ENCODE data around the gene STK25. TPM values are rescaled to one million over a fixed set of nuclear protein-coding genes. Genes with fewer than 3 reads are reported as not detected.
"Not testable (repeated sequence)": the region's sequence is repeated elsewhere in the genome, so short reads cannot be mapped to it uniquely, and the experiment has no call there.

Gene STK25
- total RNA-seq, 2 donors from 2014 or later = 94.5 to 173 TPM

DNA sequence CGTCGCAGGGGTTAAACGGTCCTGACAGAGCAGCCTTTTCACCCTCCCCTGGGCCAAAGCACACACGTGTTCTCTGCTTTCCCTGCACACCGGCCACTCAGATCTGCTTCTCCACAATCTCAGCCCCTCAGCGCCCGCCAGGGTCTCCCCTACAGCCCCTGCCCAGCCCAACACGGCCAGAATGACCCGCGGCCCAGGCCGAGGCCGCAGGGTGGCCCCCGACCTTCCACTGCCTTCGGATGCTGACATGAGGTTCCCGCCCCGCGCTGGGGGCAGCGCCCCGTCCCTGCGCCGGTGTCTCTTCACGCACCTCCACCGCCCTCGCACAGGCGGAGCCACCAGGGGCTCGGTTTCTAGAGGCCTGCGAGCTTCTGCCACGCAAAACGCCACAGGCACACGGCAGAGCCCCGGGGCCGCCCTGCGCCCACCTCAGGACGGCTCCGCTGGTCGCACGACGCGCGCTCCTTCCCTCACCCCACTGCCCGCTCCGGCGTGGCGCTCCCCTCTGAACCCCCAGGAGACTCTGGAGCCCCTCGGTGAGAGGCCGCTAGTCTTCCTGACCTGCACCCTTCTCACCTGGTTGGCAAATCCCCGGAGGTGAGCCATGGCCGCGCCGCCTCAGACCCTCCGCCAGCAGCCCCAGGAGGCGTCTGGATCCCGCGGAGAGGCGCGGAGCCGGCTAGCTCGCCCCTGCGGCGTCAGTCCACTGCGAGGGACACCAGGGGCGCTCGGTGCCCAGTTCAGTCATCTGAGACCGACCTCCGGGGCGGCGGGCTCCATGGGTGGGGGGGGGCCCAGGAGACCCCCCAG, 749 bp downstream of the STK25 start:
- TF ChIP-seq, protein P1, sequence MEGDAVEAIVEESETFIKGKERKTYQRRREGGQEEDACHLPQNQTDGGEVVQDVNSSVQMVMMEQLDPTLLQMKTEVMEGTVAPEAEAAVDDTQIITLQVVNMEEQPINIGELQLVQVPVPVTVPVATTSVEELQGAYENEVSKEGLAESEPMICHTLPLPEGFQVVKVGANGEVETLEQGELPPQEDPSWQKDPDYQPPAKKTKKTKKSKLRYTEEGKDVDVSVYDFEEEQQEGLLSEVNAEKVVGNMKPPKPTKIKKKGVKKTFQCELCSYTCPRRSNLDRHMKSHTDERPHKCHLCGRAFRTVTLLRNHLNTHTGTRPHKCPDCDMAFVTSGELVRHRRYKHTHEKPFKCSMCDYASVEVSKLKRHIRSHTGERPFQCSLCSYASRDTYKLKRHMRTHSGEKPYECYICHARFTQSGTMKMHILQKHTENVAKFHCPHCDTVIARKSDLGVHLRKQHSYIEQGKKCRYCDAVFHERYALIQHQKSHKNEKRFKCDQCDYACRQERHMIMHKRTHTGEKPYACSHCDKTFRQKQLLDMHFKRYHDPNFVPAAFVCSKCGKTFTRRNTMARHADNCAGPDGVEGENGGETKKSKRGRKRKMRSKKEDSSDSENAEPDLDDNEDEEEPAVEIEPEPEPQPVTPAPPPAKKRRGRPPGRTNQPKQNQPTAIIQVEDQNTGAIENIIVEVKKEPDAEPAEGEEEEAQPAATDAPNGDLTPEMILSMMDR (IDR thresholded peaks at IDR 0.05) = no peak
- H3K9me3 ChIP-seq = no peaks in the 10 kb centered on the region
- H3K4me1 ChIP-seq = peaks cover 0 to 39% of the 10 kb centered on the region in 2 donors
- no peaks in the 10 kb centered on the region for H3K27me3 ChIP-seq
- DNase-seq (ENCODE audit: low spot score) = no peak
- peak overlapping the region; percentile 96 for H3K27ac ChIP-seq
- no peaks in the 10 kb centered on the region for H3K36me3 ChIP-seq
- peak overlapping the region; percentile 88 to 97 for H3K4me3 ChIP-seq

DNA sequence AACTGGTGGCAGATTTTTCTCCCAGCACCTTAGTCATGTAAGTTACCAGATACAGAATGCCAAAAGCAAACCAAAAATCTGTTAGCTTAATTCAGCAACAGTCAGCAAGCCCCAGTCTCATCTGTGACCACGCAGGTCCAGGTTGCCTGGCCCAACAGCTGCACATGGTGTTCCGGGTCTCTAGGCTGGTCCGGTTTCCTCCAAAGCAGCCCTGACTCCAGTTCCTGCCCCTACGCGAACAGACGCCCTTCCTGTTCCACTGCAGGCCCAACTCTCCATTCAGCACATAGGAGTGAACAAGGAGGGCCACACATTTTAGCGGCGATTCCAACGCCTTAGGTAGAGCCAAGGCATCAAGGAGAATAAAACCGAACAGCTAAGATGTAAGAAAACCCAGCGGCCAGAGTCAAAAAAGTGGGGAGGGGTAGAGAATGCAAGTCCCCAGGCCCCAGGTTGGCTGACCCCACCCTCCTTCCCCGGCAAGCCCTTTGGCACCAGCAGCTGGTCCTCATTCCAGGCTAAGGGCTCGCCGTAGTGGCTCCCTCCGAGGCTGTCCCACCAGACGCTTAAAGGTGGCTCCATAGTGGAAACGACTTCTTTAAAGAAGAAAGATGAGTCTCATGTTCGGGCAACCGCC, 1.5 kb downstream of the STK25 start:
- peak overlapping the region; percentile 96 for H3K27ac ChIP-seq
- DNase-seq (ENCODE audit: low spot score) = no peak
- no peaks in the 10 kb centered on the region for H3K36me3 ChIP-seq
- no peaks in the 10 kb centered on the region for H3K27me3 ChIP-seq
- TF ChIP-seq, protein P1 (IDR thresholded peaks at IDR 0.05) = no peak
- no peaks in the 10 kb centered on the region for H3K9me3 ChIP-seq
- peaks cover 0 to 39% of the 10 kb centered on the region in 2 donors for H3K4me1 ChIP-seq
- peak overlapping the region; percentile 88 to 97 for H3K4me3 ChIP-seq

DNA sequence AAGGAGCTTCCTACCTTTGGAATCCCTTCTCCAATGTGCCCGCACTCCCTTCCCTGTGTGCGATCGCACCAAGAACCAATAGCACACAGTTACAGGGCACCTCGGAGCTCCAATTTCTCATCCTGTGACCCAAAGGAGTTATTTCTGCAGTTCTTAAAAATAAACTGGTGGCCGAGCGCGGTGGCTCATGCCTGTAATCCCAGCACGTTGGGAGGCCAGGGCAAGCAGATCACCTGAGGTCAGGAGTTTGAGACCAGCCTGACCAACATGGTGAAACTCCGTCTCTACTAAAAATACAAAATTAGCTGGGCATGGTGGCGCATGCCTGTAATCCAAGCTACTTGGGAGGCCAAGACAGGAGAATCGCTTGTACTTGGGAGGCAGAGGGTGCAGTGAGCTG, 2.1 kb downstream of the STK25 start:
- not testable (repeated sequence) for DNase-seq (ENCODE audit: low spot score); H3K27me3 ChIP-seq; H3K4me3 ChIP-seq; H3K9me3 ChIP-seq; H3K36me3 ChIP-seq; H3K27ac ChIP-seq
- H3K4me1 ChIP-seq = peaks cover 0 to 39% of the 10 kb centered on the region in 2 donors

DNA sequence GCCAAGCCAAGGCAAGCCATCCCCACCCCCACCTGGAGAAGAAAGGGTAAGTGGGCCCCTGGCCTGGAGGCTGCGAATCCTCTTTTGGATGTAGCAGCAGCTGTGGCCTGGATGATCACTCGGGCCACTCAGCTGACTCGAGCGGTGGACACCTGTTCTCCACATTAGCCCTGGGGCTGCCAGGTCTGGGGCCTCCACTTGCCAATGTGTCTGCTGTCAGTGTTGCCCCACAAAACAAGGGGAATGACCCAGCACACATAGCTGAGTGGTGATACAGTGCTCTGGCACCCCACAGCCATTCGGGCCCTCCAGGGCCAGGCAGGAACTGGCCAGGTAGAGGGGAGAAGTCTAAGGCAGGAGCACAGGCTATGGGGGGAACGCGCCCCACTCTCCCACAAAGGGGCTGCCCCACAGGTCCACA, 2.6 kb downstream of the STK25 start:
- H3K27ac ChIP-seq = peak overlapping the region in 1 of 2 donors; percentile 37
- H3K4me1 ChIP-seq = peaks cover 0 to 39% of the 10 kb centered on the region in 2 donors
- TF ChIP-seq, protein P1 (IDR thresholded peaks at IDR 0.05) = no peak
- H3K27me3 ChIP-seq = no peaks in the 10 kb centered on the region
- H3K4me3 ChIP-seq = no peak overlapping the region
- no peaks in the 10 kb centered on the region for H3K9me3 ChIP-seq
- DNase-seq (ENCODE audit: low spot score) = no peak
- H3K36me3 ChIP-seq = no peaks in the 10 kb centered on the region

DNA sequence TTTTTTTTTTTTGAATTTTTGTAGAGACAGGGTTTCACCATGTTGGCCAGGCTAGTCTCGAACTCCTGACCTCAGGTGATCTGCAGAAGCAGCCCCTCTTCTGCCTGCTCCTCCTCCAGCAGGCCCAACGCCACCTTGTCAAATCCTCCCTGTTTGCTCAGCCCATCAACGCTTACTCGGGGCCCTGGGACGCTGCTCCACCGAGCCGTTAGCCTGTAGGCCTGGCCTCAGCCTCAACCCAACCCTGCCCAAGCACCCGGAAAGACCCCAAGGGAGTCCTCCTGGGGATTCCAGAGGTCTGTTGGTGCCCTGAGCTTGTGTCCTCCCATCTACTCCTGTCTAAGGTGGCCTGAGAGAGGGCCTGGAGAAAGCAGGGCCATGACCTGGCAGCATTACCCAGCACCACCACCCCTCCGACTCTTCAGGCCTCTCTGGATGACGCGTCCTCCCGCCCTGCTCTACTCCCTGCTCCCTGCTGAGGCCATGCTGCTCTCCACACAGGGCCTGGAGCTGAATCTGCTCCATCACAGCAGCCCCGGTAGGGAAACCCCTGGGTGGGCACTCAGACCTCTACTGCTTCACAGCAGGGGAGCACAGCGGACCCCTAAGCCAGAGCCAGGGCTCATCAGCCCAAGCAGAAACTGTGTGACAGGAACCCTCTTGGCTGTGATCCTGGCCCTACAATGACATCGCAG, 3.2 kb downstream of the STK25 start:
- H3K27me3 ChIP-seq = no peaks in the 10 kb centered on the region
- no peaks in the 10 kb centered on the region for H3K36me3 ChIP-seq
- H3K4me1 ChIP-seq = peaks cover 0 to 39% of the 10 kb centered on the region in 2 donors
- DNase-seq (ENCODE audit: low spot score) = no peak
- H3K9me3 ChIP-seq = no peaks in the 10 kb centered on the region
- H3K27ac ChIP-seq = peak overlapping the region in 1 of 2 donors; percentile 37
- TF ChIP-seq, protein P1 (IDR thresholded peaks at IDR 0.05) = no peak
- no peak overlapping the region for H3K4me3 ChIP-seq

Measured in right atrium auricular region (tissue), 2 donors.